Body of pancreas (tissue), 4 donors: ENCODE results near the gene CASZ1. TPM values are rescaled to one million over a fixed set of nuclear protein-coding genes. Genes with fewer than 3 reads are reported as not detected.

Source experiments
- ATAC-seq: fragments of 150-250 bp; one replicate; pipeline ENCODE4 v1.9.1; 2016
- DNase-seq, 4 donors: peaks; one replicate each; pipeline ENCODE4 v3.0.0-alpha.2; 2019
- H3K27ac ChIP-seq, 4 donors: fragments of 200-600 bp; sonication (generic); 1 replicate in 3 of 4; 2 replicates in 1 of 4; pipeline versions ENCODE4 v1.5.1 to v1.6.1; 2016 to 2019; ENCODE audit warnings: mild to moderate bottlenecking in 1 of 4, mixed read lengths in 1 of 4, moderate library complexity in 1 of 4
- H3K27me3 ChIP-seq, 2 donors: fragments of 200-600 bp; sonication (generic); one replicate each; pipeline ENCODE4 v1.6.0; 2016; ENCODE audit warnings: mild to moderate bottlenecking in 1 of 2
- H3K36me3 ChIP-seq, 2 donors: fragments of 200-600 bp; sonication (generic); replicated peaks in 1 of 2; 2 replicates each; pipeline ENCODE4 v1.5.1; 2016; ENCODE audit warnings: low read depth in 2 of 2; ENCODE audit not compliant: insufficient read depth in 1 of 2
- H3K4me1 ChIP-seq: fragments of 200-600 bp; sonication (generic); one replicate; pipeline ENCODE4 v1.6.0; 2016
- H3K4me3 ChIP-seq, 2 donors: fragments of 200-600 bp; sonication (generic); 1 replicate in 1 of 2; 2 replicates in 1 of 2; pipeline ENCODE4 v1.5.1; 2016 to 2019
- H3K9me3 ChIP-seq, 3 donors: fragments of 200-600 bp; sonication (generic); 1 replicate in 2 of 3; 2 replicates in 1 of 3; pipeline ENCODE4 v1.5.1; 2016
- CTCF ChIP-seq, 7 experiments: fragments of 450-650 bp in 4 of 7; fragments of 200-600 bp in 3 of 7; sonication (generic) in 3 of 7; IDR thresholded peaks; one replicate each; pipeline ENCODE4 v1.5.1; 2016 to 2019; ENCODE audit warnings: antibody characterized with exemption in 7 of 7
- POLR2A ChIP-seq, 3 donors: fragments of 450-650 bp; IDR thresholded peaks; one replicate each; pipeline ENCODE4 v1.6.1; 2016; ENCODE audit warnings: antibody characterized with exemption in 3 of 3, mild to moderate bottlenecking in 2 of 3
- WGBS, 2 donors: methylation state at CpG; one replicate each; pipeline ENCODE4 v1.1.5; 2017; 5-methylcytosine and 5-hydroxymethylcytosine counted together
- intact Hi-C: fragments of 100-400 bp; cut with DNase I; formaldehyde crosslinking; loops from one replicate; pipeline ENCODE4 v1.15.1; 2023
- total RNA-seq, 2 donors: library from RNA; depleted of rRNA; stranded (reverse); fragments of >200 nt; gene quantifications; one replicate each; pipeline ENCODE4 v1.1.0, GENCODE V29; 2016

Gene CASZ1
- total RNA-seq, 2 donors from 2014 or later, result 9.3 to 14.2 TPM

- TF ChIP-seq POLR2A (IDR thresholded peaks at IDR 0.05), result peak in 1 of 3 donors; percentile 3
- no peak for TF ChIP-seq CTCF (IDR thresholded peaks at IDR 0.05)
- peak; percentile 79 for ATAC-seq
- 20 to 30% methylated on average over 18 to 27 of the region's 27 CpGs for WGBS, 2 donors
- Histone ChIP-seq H3K27ac (peak overlapping the region; percentile 75 to 96 (median 84)), H3K36me3 (no peaks in the 10 kb centered on the region), H3K4me3 (no peak overlapping the region), H3K27me3 (no peaks in the 10 kb centered on the region), H3K9me3 (no peaks in the 10 kb centered on the region), H3K4me1 (peaks cover 41% of the 10 kb centered on the region)
- DNase-seq, result peak; percentile 71 to 92 (median 88)
- intact Hi-C loops, result no loop called here
Observed at GRCh38 chr1:10736634-10737586, 59.5 kb downstream of the CASZ1 start.

- H3K4me3 ChIP-seq, result no peak overlapping the region
- TF ChIP-seq CTCF (IDR thresholded peaks at IDR 0.05), result no peak
- TF ChIP-seq POLR2A (IDR thresholded peaks at IDR 0.05), result no peak
- H3K9me3 ChIP-seq, result no peaks in the 10 kb centered on the region
- DNase-seq (no peak), ATAC-seq (no peak)
- H3K27ac ChIP-seq, result peak overlapping the region in 3 of 4 donors; percentile 38 to 96 (median 75)
- 73 to 78% methylated on average over 8 to 11 of the region's 11 CpGs for WGBS, 2 donors
- no peaks in the 10 kb centered on the region for H3K27me3 ChIP-seq
- H3K36me3 ChIP-seq, result no peaks in the 10 kb centered on the region
- peaks cover 41% of the 10 kb centered on the region for H3K4me1 ChIP-seq
- intact Hi-C loops, result no loop called here
Observed at GRCh38 chr1:10735563-10736305, 60.7 kb downstream of the CASZ1 start.

- peak in 2 of 4 donors; percentile 32 to 40 for DNase-seq
- Histone ChIP-seq H3K27me3 (no peaks in the 10 kb centered on the region), H3K4me1 (peaks cover 41% of the 10 kb centered on the region), H3K9me3 (no peaks in the 10 kb centered on the region), H3K36me3 (no peaks in the 10 kb centered on the region), H3K4me3 (no peak overlapping the region), H3K27ac (peak overlapping the region in 1 of 4 donors; percentile 38)
- WGBS, 2 donors, result 65 to 75% methylated on average over 24 of the region's 24 CpGs
- intact Hi-C loops, result no loop called here
- TF ChIP-seq POLR2A (IDR thresholded peaks at IDR 0.05), result no peak
- no peak for TF ChIP-seq CTCF (IDR thresholded peaks at IDR 0.05)
- no peak for ATAC-seq
Observed at GRCh38 chr1:10734962-10735544, 61.4 kb downstream of the CASZ1 start.

- no peak for TF ChIP-seq POLR2A (IDR thresholded peaks at IDR 0.05)
- no peak for TF ChIP-seq CTCF (IDR thresholded peaks at IDR 0.05)
- WGBS, 2 donors, result 78 to 82% methylated on average over 6 of the region's 6 CpGs
- Histone ChIP-seq H3K9me3 (no peaks in the 10 kb centered on the region), H3K4me1 (peaks cover 35% of the 10 kb centered on the region), H3K4me3 (no peak overlapping the region), H3K36me3 (no peaks in the 10 kb centered on the region), H3K27ac (no peak overlapping the region), H3K27me3 (no peaks in the 10 kb centered on the region)
- intact Hi-C loops, result no loop called here
- ATAC-seq, result no peak
- DNase-seq, result no peak
Observed at GRCh38 chr1:10734375-10734774, 62.1 kb downstream of the CASZ1 start.
